Sigmoid colon (tissue), 7 donors: Measurements from ENCODE around the gene JPH2. TPM values are rescaled to one million over a fixed set of nuclear protein-coding genes. Genes with fewer than 3 reads are reported as not detected.

Source experiments
- DNase-seq: peaks from one replicate; pipeline ENCODE4 v3.0.0-alpha.2; 2019
- H3K27ac ChIP-seq, 4 donors: fragments of 200-600 bp; sonication (generic); one replicate each; pipeline ENCODE4 v1.5.1; 2016 to 2019; ENCODE audit warnings: mild to moderate bottlenecking in 1 of 4
- H3K27me3 ChIP-seq, 3 donors: fragments of 200-600 bp; sonication (generic); one replicate each; pipeline ENCODE4 v1.5.1; 2019; ENCODE audit warnings: mild to moderate bottlenecking in 1 of 3
- H3K36me3 ChIP-seq, 4 donors: fragments of 200-600 bp; sonication (generic); one replicate each; pipeline ENCODE4 v1.5.1; 2016 to 2019
- H3K4me1 ChIP-seq, 4 donors: fragments of 200-600 bp; sonication (generic); one replicate each; pipeline ENCODE4 v1.5.1; 2017 to 2019
- H3K4me3 ChIP-seq, 4 donors: fragments of 200-600 bp; sonication (generic); one replicate each; pipeline ENCODE4 v1.5.1; 2017 to 2019; ENCODE audit warnings: mild to moderate bottlenecking in 2 of 4, moderate library complexity in 1 of 4
- H3K9me3 ChIP-seq, 4 donors: fragments of 200-600 bp in 3 of 4; sonication (generic) in 3 of 4; one replicate each; pipeline versions ENCODE4 v1.5.1 to v1.6.1; 2013 to 2019
- CTCF ChIP-seq, 4 experiments: fragments of 450-650 bp in 3 of 4; fragments of 200-600 bp in 1 of 4; IDR thresholded peaks; one replicate each; pipeline ENCODE4 v1.5.1; 2016 to 2019; ENCODE audit warnings: antibody characterized with exemption in 4 of 4, mild to moderate bottlenecking in 3 of 4, moderate library complexity in 2 of 4
- EP300 ChIP-seq, 4 donors: sonication (generic); formaldehyde crosslinking; IDR thresholded peaks; one replicate each; pipeline ENCODE4 v1.6.1; 2017; ENCODE audit warnings: antibody characterized with exemption in 4 of 4
- POLR2A ChIP-seq, 2 donors: fragments of 450-650 bp; IDR thresholded peaks; one replicate each; pipeline ENCODE4 v1.6.1; 2016; ENCODE audit warnings: antibody characterized with exemption in 2 of 2, mild to moderate bottlenecking in 2 of 2, moderate library complexity in 2 of 2
- POLR2AphosphoS5 ChIP-seq, 4 donors: sonication (generic); formaldehyde crosslinking; IDR thresholded peaks; one replicate each; pipeline ENCODE4 v1.6.1; 2017; ENCODE audit warnings: antibody characterized with exemption in 4 of 4
- WGBS, 2 donors: extraction: QIAGEN DNeasy Blood & Tissue Kit; methylation state at CpG; one replicate each; pipeline ENCODE4 v1.1.7; 2013; 5-methylcytosine and 5-hydroxymethylcytosine counted together
- intact Hi-C: fragments of 100-400 bp; cut with DNase I; formaldehyde crosslinking; loops from one replicate; pipeline ENCODE4 v1.15.1; 2023
- polyA plus RNA-seq, 3 donors: library from polyadenylated mRNA; stranded (reverse); fragments of 200-250 nt; gene quantifications; one replicate each; pipeline ENCODE4 v1.2.3, GENCODE V29; 2013
- total RNA-seq, 4 donors: library from RNA; depleted of rRNA; stranded (reverse); fragments of >200 nt; gene quantifications; one replicate each; pipeline ENCODE4 v1.1.0, GENCODE V29; 2016
- donor health status: healthy with polysubstance abuse.
- donor health status: Bipolar disorder and iron deficiency.
- donor health status: healthy.

Gene JPH2
- total and polyA plus RNA-seq, 7 donors, result 0.23 to 166 (median 52.0) TPM

GRCh38 chr20:44123251-44123650 lies 63.7 kb downstream of the JPH2 start:
- H3K27ac ChIP-seq, result peak overlapping the region; percentile 71 to 82 (median 78)
- no peak for TF ChIP-seq CTCF (IDR thresholded peaks at IDR 0.05)
- no peak for TF ChIP-seq POLR2A (IDR thresholded peaks at IDR 0.05)
- no peaks in the 10 kb centered on the region for H3K27me3 ChIP-seq
- intact Hi-C loops, result no loop called here
- H3K36me3 ChIP-seq, result no peaks in the 10 kb centered on the region
- peaks cover 0 to 56% (median 48%) of the 10 kb centered on the region in 4 donors for H3K4me1 ChIP-seq
- no peak for DNase-seq
- WGBS, 2 donors, result 77 to 82% methylated on average over 7 of the region's 7 CpGs
- no peaks in the 10 kb centered on the region for H3K9me3 ChIP-seq
- H3K4me3 ChIP-seq, result no peak overlapping the region

- Histone ChIP-seq H3K9me3 (no peaks in the 10 kb centered on the region), H3K27me3 (peaks cover 0 to 7% (median 0%) of the 10 kb centered on the region in 3 donors), H3K4me3 (no peak overlapping the region), H3K36me3 (peaks cover 0 to 4% (median 1%) of the 10 kb centered on the region in 4 donors), H3K27ac (peak overlapping the region; percentile 71 to 82 (median 78)), H3K4me1 (peaks cover 0 to 80% (median 65%) of the 10 kb centered on the region in 4 donors)
- DNase-seq, result peak; percentile 58
- 58 to 71% methylated on average over 9 of the region's 9 CpGs for WGBS, 2 donors
- intact Hi-C loops, result no loop called here
- no peak for TF ChIP-seq CTCF (IDR thresholded peaks at IDR 0.05)
- no peak for TF ChIP-seq POLR2A (IDR thresholded peaks at IDR 0.05)
- no peak for TF ChIP-seq EP300 (IDR thresholded peaks at IDR 0.05)
- no peak for TF ChIP-seq POLR2AphosphoS5 (IDR thresholded peaks at IDR 0.05)
Observed at GRCh38 chr20:44120676-44121425, 66.1 kb downstream of the JPH2 start.

DNA sequence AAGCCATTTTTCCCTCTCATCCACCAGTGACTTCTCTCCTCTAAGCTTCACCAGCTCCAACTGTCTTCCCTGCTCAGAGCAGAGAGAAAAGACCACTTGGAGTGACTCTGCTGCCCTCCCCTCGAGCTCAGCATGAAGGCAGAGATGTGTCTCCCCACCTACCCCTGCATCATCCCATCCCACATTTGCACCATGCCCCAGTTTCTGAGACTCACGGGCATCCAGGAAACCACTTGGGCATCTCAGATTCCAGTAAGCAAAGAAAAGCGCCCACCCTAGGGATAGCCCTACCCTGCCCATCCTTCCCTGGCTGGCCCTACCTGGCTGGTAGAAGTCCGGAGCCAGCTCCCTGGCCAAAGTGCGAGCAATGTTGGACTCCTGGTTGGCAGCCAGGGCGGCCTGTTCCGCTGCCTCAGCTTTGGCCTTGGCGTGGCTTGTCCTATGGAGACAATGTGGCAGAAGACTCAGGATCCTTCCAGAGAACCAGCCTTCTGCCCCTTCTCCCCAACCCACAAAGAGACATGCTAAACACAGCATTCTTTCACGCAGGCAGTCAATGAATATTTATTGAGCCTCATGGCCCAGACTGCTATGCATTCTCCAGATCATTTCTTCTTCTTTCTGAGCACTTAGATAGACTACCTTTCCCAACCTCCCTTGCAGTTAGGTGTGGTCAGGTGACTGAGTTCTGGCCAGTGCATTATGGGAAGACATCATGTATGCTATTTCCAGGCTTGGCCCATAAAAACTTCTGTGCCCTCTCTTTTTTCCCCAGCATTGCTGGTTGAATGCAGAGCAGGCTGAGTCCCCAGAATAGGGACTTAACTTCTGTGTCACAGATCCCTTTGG lies 68.6 kb downstream of the JPH2 start:
- H3K4me1 ChIP-seq, result peaks cover 0 to 90% (median 70%) of the 10 kb centered on the region in 4 donors
- intact Hi-C loops, result loop anchor here (5.0 kb wide), 1 partner anchor 194 kb away; the partner anchor contains the start of gene FITM2
- no peaks in the 10 kb centered on the region for H3K9me3 ChIP-seq
- no peak for TF ChIP-seq EP300 (IDR thresholded peaks at IDR 0.05)
- TF ChIP-seq POLR2A (IDR thresholded peaks at IDR 0.05), result no peak
- no peak for TF ChIP-seq POLR2AphosphoS5 (IDR thresholded peaks at IDR 0.05)
- no peak for TF ChIP-seq CTCF (IDR thresholded peaks at IDR 0.05)
- H3K27ac ChIP-seq, result peak overlapping the region; percentile 74 to 82 (median 78)
- H3K4me3 ChIP-seq, result no peak overlapping the region
- H3K27me3 ChIP-seq, result peaks cover 0 to 15% (median 0%) of the 10 kb centered on the region in 3 donors
- H3K36me3 ChIP-seq, result peaks cover 0 to 18% (median 6%) of the 10 kb centered on the region in 4 donors
- WGBS, 2 donors, result 85 to 88% methylated on average over 9 of the region's 9 CpGs
- DNase-seq, result no peak

GRCh38 chr20:44117296-44118184 lies 69.4 kb downstream of the JPH2 start:
- Histone ChIP-seq H3K9me3 (no peaks in the 10 kb centered on the region), H3K4me3 (no peak overlapping the region), H3K27me3 (peaks cover 0 to 15% (median 0%) of the 10 kb centered on the region in 3 donors), H3K4me1 (peaks cover 0 to 90% (median 70%) of the 10 kb centered on the region in 4 donors), H3K36me3 (peaks cover 0 to 23% (median 10%) of the 10 kb centered on the region in 4 donors), H3K27ac (peak overlapping the region; percentile 74 to 82 (median 78))
- no peak for DNase-seq
- TF ChIP-seq EP300 (IDR thresholded peaks at IDR 0.05), result no peak
- no peak for TF ChIP-seq CTCF (IDR thresholded peaks at IDR 0.05)
- no peak for TF ChIP-seq POLR2A (IDR thresholded peaks at IDR 0.05)
- no peak for TF ChIP-seq POLR2AphosphoS5 (IDR thresholded peaks at IDR 0.05)
- intact Hi-C loops, result loop anchor here (5.0 kb wide), 1 partner anchor 195 kb away; the partner anchor contains the start of gene FITM2
- WGBS, 2 donors, result 86% methylated on average over 8 of the region's 8 CpGs
